Naive thymus-derived CD8-positive, alpha-beta T cell (primary cell): Measurements from ENCODE around the gene USP15. TPM values are rescaled to one million over a fixed set of nuclear protein-coding genes. Genes with fewer than 3 reads are reported as not detected.
A peak's percentile ranks its signal among the peaks of the same experiment; 100 is the strongest.
"Not testable (repeated sequence)": the region's sequence is repeated elsewhere in the genome, so short reads cannot be mapped to it uniquely, and the experiment has no call there.

Experiments
- ATAC-seq, 2 donors: fragments of 150-1000 bp; cut with Tn5 transposase in 1 of 2; sonication (Bioruptor Pico), chemical (Tn5 transposase) in 1 of 2; 1 replicate in 1 of 2; 2 replicates in 1 of 2; pipeline ENCODE4 v1.10.0; 2021; ENCODE audit warnings: mild to moderate bottlenecking in 2 of 2, moderate library complexity in 2 of 2
- POLR2A ChIA-PET: fragments of 350-600 bp; sonication (Branson Sonifier 250); formaldehyde crosslinking; loops from one replicate; lab custom pipeline; 2021; ENCODE audit warnings: antibody characterized with exemption; lab: Charles Lee
- DNase-seq, 10 donors: peaks; one replicate each; pipeline versions ENCODE4 v3.0.0 to v3.0.0-alpha.2; 2020 to 2022
- H3K27ac Mint-ChIP-seq, 10 donors: one replicate each; pipeline ENCODE4 v1.8.0; 2020 to 2022; ENCODE audit warnings: mild to moderate bottlenecking in 10 of 10, mixed read lengths in 10 of 10, moderate library complexity in 4 of 10, inconsistent platforms in 1 of 10
- H3K27me3 Mint-ChIP-seq, 5 donors: one replicate each; pipeline ENCODE4 v1.8.0; 2021 to 2022; ENCODE audit warnings: mixed read lengths in 5 of 5
- H3K36me3 Mint-ChIP-seq, 3 donors: one replicate each; pipeline ENCODE4 v1.8.0; 2020 to 2022; ENCODE audit warnings: mixed read lengths in 3 of 3, mild to moderate bottlenecking in 2 of 3, inconsistent platforms in 1 of 3
- H3K4me1 Mint-ChIP-seq, 4 donors: one replicate each; pipeline ENCODE4 v1.8.0; 2021 to 2022; ENCODE audit warnings: mixed read lengths in 4 of 4
- H3K4me3 Mint-ChIP-seq, 10 donors: one replicate each; pipeline ENCODE4 v1.8.0; 2020 to 2022; ENCODE audit warnings: mild to moderate bottlenecking in 10 of 10, mixed read lengths in 10 of 10, moderate library complexity in 6 of 10, inconsistent platforms in 1 of 10
- H3K9me3 Mint-ChIP-seq, 9 donors: one replicate each; pipeline ENCODE4 v1.8.0; 2020 to 2022; ENCODE audit warnings: mixed read lengths in 9 of 9, mild to moderate bottlenecking in 3 of 9, inconsistent platforms in 1 of 9, moderate library complexity in 1 of 9
- polyA plus RNA-seq, 3 donors: library from polyadenylated mRNA; unstranded; fragments of 300-500 nt; fragmentation: Illumina TruSeq; gene quantifications; one replicate each; pipeline ENCODE4 v1.2.3, GENCODE V29; 2021
- total RNA-seq, 8 experiments: library from RNA in 2 of 8; stranded (reverse) in 2 of 8; gene quantifications; one replicate each; pipeline ENCODE4 v1.2.3 and lab custom pipeline; 2021 to 2026

The USP15 gene
- total and polyA plus RNA-seq, 5 experiments from 2014 or later, result 49.1 to 164 (median 57.0) TPM

DNA sequence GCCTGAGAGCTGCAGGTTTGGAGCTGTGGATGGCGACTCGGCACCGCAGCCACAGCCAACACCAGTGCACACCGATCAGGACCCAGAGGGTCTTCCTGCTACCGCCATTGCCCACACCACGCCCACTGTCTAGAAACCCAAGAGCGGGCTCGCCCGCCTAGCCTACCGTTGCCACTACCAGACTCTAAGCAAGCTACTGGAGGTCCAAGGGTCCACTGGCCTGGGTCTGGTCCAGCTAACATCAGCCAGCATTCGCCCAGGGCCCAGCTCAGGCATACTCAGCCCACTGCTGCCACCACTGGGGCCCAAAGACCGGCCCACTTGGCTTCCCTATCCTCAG is 175.9 kb downstream of the USP15 start:
- DNase-seq, result no peak
- Mint-ChIP-seq H3K4me3 (peak overlapping the region; percentile 78 to 91 (median 86)), H3K36me3 (no peaks in the 10 kb centered on the region), H3K4me1 (peaks cover 11 to 24% (median 17%) of the 10 kb centered on the region in 4 donors), H3K27me3 (peaks cover 12 to 49% (median 21%) of the 10 kb centered on the region in 5 donors), H3K9me3 (peaks cover 0 to 6% (median 2%) of the 10 kb centered on the region in 9 donors), H3K27ac (peak overlapping the region in 1 of 10 donors; percentile 9)
- POLR2A ChIA-PET, result interaction anchor here (1.5 kb wide), 1 partner anchor 31 kb away, joined by 5 read pairs; the partner anchor contains the start of gene MON2
- no peak for ATAC-seq

DNA sequence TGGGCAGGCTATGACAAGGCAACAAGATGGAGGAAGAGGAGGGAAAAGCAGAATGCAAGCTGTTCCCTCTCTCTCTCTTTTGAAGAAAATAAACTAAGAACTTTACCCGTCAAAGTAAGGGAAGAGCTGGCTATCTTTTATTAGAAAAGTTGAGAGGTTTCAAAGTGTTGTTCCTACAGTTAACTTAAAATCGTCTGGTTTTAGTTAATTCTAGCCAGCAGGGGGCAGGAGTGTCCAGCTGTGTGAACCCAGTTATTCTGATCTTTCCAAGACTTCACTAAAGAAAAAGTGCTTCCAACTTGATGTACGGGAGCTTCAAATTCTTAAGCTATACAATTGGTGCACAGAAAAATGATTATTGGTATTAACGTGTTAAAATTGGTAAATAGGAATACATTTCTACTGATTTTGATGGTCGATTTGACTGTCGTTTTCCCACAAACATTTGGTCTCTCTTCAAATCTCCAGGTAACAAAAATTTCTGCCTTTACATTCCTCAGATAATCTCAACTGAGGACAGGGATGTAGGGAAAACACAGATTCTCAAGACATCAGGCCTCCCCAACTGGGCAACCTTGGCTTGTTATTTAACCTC is 178.0 kb downstream of the USP15 start:
- no peak overlapping the region for H3K4me3 Mint-ChIP-seq
- peak; percentile 19 to 73 (median 45) for DNase-seq
- no peak overlapping the region for H3K27ac Mint-ChIP-seq
- peaks cover 4 to 26% (median 18%) of the 10 kb centered on the region in 9 donors for H3K9me3 Mint-ChIP-seq
- H3K27me3 Mint-ChIP-seq, result peaks cover 9 to 43% (median 15%) of the 10 kb centered on the region in 5 donors
- ATAC-seq, result peak in 1 of 2 donors; percentile 33
- peaks cover 11 to 24% (median 17%) of the 10 kb centered on the region in 4 donors for H3K4me1 Mint-ChIP-seq
- peaks cover 0 to 9% (median 0%) of the 10 kb centered on the region in 3 donors for H3K36me3 Mint-ChIP-seq
- POLR2A ChIA-PET, result no interaction called here

DNA sequence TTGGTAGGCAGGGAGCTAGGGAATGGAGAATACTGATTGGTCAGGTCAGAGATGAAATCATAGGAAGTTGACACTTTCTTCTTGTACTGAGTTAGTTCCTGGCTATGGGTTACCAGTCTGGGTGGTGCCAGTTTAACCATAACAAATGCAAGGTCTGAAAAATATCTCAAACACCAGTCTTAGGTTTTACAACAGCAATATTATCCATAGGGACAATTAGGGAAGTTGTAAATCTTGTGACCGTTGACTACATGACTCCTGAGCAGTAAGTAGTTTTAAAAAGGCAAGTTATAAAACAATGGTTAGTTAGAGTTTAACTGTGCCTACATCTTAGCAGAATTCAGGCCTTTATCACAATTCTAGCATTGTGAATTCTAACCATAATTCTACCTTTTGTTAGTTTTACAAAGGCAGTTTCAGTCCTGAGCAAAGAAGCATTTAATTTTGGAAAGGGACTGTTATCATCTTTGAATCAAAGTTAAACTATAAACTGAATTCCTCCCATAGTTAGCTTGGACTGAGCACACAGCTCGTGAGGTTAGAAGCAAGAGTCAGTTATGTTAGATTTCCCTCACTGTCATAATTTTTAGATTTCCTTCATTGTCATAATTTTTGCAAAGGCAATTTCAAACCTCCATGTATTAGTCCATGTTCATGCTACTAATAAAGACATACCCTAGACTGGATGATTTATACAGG is 186.7 kb downstream of the USP15 start:
- peaks cover 3 to 44% (median 25%) of the 10 kb centered on the region in 9 donors for H3K9me3 Mint-ChIP-seq
- no peak overlapping the region for H3K4me3 Mint-ChIP-seq
- ATAC-seq (no peak), DNase-seq (no peak)
- H3K36me3 Mint-ChIP-seq, result peaks cover 0 to 18% (median 5%) of the 10 kb centered on the region in 3 donors
- H3K27ac Mint-ChIP-seq, result no peak overlapping the region
- POLR2A ChIA-PET, result no interaction called here
- H3K4me1 Mint-ChIP-seq, result no peaks in the 10 kb centered on the region
- H3K27me3 Mint-ChIP-seq, result peaks cover 0 to 3% (median 0%) of the 10 kb centered on the region in 5 donors

DNA sequence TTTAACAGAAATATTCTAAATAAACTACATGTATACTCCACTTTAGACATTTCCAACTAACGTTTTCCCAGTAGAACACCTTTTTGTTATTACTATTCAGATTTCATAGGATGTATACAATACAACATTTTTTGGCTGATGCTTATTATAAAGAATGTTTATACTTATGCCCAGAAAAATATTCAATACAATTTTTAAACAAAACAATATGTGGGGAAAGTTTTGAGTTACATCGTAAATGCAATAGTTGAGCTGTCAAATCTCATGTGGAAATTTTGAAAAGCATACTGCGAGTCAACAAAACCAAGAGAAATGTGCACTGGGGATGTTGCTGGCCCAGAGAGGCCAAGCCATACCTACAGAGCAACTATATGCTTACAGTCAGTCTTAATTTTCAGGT is 188.2 kb downstream of the USP15 start:
- no peak overlapping the region for H3K27ac Mint-ChIP-seq
- POLR2A ChIA-PET, result no interaction called here

DNA sequence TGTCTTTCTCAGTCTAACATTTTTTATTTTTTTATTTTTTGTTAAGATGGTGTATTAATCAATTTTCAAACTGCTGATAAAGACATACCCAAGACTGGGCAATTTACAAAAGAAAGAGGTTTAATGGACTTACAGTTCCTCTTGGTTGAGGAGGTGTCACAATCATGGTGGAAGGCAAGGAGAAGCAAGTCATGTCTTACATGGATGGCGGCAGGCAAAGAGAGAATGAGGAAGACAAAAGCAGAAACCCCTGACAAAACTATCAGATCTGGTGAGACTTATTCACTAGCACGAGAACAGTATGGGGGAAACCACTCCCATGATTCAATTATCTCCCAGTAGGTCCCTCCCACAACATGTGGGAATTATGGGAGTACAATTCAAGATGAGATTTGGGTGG is 195.2 kb downstream of the USP15 start:
- DNase-seq, POLR2A ChIA-PET, ATAC-seq, H3K27me3 Mint-ChIP-seq, H3K9me3 Mint-ChIP-seq, H3K4me1 Mint-ChIP-seq, H3K36me3 Mint-ChIP-seq, H3K4me3 Mint-ChIP-seq: not testable (repeated sequence)
- peak overlapping the region in 1 of 10 donors; percentile 6 for H3K27ac Mint-ChIP-seq

More for the DNA sequence above, 188.2 kb downstream of the USP15 start:
- DNase-seq (no peak), ATAC-seq (no peak)
- Mint-ChIP-seq H3K27me3 (peaks cover 0 to 3% (median 0%) of the 10 kb centered on the region in 5 donors), H3K9me3 (peaks cover 2 to 28% (median 12%) of the 10 kb centered on the region in 9 donors), H3K36me3 (peaks cover 0 to 11% (median 5%) of the 10 kb centered on the region in 3 donors), H3K4me3 (no peak overlapping the region), H3K4me1 (no peaks in the 10 kb centered on the region)

DNA sequence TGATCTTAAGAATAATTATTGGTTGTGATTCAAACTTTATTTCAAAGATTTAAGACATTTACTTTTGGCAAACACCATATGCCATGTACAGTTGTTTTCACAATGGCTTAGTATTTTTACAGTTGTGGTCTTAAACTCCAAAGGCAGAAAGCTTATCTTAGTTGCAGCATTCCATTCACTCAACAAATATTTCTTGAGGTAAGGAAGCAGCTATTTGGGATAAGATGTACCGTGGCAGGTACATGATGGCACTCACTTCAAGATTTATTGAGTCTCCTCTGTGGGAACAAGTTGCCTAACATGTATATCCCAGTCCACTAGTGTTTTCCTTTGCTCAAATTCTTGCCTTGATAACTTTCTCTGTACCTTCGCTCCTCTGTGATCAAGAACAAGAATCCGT is 198.4 kb downstream of the USP15 start:
- ATAC-seq (no peak), DNase-seq (no peak)
- Mint-ChIP-seq H3K27me3 (peaks cover 0 to 14% (median 5%) of the 10 kb centered on the region in 5 donors), H3K27ac (no peak overlapping the region), H3K4me3 (no peak overlapping the region), H3K4me1 (no peaks in the 10 kb centered on the region), H3K36me3 (peaks cover 0 to 14% (median 4%) of the 10 kb centered on the region in 3 donors), H3K9me3 (peaks cover 0 to 18% (median 5%) of the 10 kb centered on the region in 9 donors)
- POLR2A ChIA-PET, result no interaction called here

DNA sequence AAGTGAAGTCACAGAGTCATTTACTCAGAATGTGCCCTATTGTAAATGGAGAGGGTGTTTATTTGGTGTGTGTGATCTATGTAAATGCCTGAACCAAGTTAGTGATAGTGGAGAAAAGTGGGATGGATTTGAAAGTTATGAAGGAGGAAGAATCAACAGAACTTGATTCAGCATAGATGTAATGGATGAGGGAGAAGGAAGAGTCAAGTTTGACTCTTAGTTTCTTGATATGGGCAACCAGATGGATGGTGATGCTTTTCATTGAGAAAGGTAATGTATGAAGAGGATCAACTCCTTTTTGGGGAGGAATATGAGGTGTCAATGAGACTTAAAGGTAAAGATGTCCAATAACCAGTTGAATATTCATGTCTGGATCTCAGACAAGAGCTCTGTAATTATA is 199.8 kb downstream of the USP15 start:
- H3K4me1 Mint-ChIP-seq, result no peaks in the 10 kb centered on the region
- H3K9me3 Mint-ChIP-seq, result peaks cover 0 to 21% (median 8%) of the 10 kb centered on the region in 9 donors
- no peak for ATAC-seq
- no peak overlapping the region for H3K4me3 Mint-ChIP-seq
- no peak overlapping the region for H3K27ac Mint-ChIP-seq
- DNase-seq, result no peak
- POLR2A ChIA-PET, result no interaction called here
- peaks cover 0 to 14% (median 5%) of the 10 kb centered on the region in 5 donors for H3K27me3 Mint-ChIP-seq
- peaks cover 0 to 14% (median 7%) of the 10 kb centered on the region in 3 donors for H3K36me3 Mint-ChIP-seq

DNA sequence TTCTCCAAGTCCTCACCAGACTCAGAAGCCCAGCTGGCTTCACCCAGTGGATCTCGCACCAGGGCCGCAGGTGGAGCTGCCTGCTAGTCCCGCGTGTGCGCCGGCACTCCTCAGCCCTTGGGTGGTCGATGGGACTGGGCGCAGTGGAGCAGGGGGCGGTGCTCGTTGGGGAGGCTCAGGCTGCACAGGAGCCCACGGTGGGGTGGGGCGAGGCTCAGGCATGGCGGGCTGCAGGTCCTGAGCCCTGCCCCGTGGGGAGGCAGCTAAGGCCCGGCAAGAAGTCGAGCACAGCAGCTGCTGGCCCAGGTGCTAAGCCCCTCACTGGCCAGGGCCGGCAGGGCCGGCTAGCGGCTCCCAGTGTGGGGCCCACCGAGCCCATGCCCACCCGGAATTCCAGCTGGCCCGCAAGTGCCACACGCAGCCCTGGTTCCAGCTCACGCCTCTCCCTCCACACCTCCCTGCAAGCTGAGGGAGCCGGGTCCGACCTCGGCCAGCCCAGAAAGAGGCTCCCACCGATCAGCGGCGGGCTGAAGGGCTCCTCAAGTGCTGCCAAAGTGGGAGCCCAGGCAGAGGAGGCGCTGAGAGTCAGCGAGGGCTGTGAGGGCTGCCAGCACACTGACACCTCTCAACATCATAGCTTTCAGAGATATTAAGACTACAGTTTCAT is 201.1 kb downstream of the USP15 start:
- H3K36me3 Mint-ChIP-seq, result peaks cover 0 to 12% (median 5%) of the 10 kb centered on the region in 3 donors
- H3K27me3 Mint-ChIP-seq, result peaks cover 0 to 10% (median under 1%) of the 10 kb centered on the region in 5 donors
- H3K4me1 Mint-ChIP-seq, ATAC-seq, POLR2A ChIA-PET, H3K27ac Mint-ChIP-seq, H3K4me3 Mint-ChIP-seq: not testable (repeated sequence)
- DNase-seq, result peak in 1 of 10 donors; percentile 51
- H3K9me3 Mint-ChIP-seq, result peaks cover 0 to 21% (median 6%) of the 10 kb centered on the region in 9 donors

DNA sequence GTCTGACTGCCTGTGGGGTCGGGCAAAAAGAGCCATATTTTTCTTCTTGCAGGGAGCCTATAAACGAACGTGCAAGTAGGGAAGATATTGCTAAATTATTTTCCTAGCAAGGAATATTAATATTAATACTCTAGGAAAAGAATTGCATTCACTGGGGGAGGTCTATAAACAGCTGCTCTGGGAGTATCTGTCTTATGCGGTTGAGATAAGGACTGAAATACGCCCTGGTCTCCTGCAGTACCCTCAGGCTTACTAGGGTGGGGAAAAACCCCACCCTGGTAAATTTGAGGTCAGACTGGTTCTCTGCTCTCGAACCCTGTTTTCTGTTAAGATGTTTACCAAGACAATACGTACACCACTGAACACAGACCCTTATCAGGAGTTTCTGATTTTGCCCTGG is 203.0 kb downstream of the USP15 start:
- Mint-ChIP-seq H3K36me3 (peaks cover 0 to 11% (median 5%) of the 10 kb centered on the region in 3 donors), H3K4me1 (peaks cover 9 to 18% (median 14%) of the 10 kb centered on the region in 4 donors), H3K9me3 (peaks cover 0 to 21% (median 6%) of the 10 kb centered on the region in 9 donors), H3K27me3 (peaks cover 0 to 10% (median 0%) of the 10 kb centered on the region in 5 donors)
- POLR2A ChIA-PET, H3K4me3 Mint-ChIP-seq, H3K27ac Mint-ChIP-seq, ATAC-seq, DNase-seq: not testable (repeated sequence)

Other genes with a start within 250 kb of the USP15 start
- gene MON2, start 206.4 kb downstream of the USP15 start, total RNA-seq, result 10 to 100 TPM; 75.1 to 79.3 TPM
- 10 to 100 TPM; 11.3 to 18.5 (median 11.5) TPM for gene MON2, start 206.4 kb downstream of the USP15 start, polyA plus RNA-seq